HG03135 (cell line): ENCODE measurements around the gene PDCL2.

ENCODE experiments used
- ATAC-seq: cut with Tn5 transposase; IDR thresholded peaks from one replicate; pipeline ENCODE4 v1.9.1; 2021; ENCODE audit warnings: mild to moderate bottlenecking, moderate library complexity; ENCODE audit not compliant: unreplicated experiment

Gene PDCL2

GRCh38 chr4:55540271-55540670 lies 51.8 kb downstream of the PDCL2 start:
- no peak for ATAC-seq

GRCh38 chr4:55539658-55540057 lies 52.4 kb downstream of the PDCL2 start:
- ATAC-seq: no peak

GRCh38 chr4:55538531-55538930 lies 53.5 kb downstream of the PDCL2 start:
- no peak for ATAC-seq

- no peak for ATAC-seq
These were observed 57.7 kb downstream of the PDCL2 start for GRCh38 chr4:55534306-55534705.

- no peak for ATAC-seq
These were observed 61.4 kb downstream of the PDCL2 start for GRCh38 chr4:55530691-55531090.

GRCh38 chr4:55530167-55530566 lies 61.9 kb downstream of the PDCL2 start:
- no peak for ATAC-seq

GRCh38 chr4:55528491-55528890 lies 63.6 kb downstream of the PDCL2 start:
- ATAC-seq: no peak

GRCh38 chr4:55524844-55525571 lies 67.0 kb downstream of the PDCL2 start:
- no peak for ATAC-seq

GRCh38 chr4:55518442-55518841 lies 73.6 kb downstream of the PDCL2 start:
- no peak for ATAC-seq

GRCh38 chr4:55517526-55518229 lies 74.4 kb downstream of the PDCL2 start:
- ATAC-seq: no peak

GRCh38 chr4:55512922-55513571 lies 79.0 kb downstream of the PDCL2 start:
- no peak for ATAC-seq

GRCh38 chr4:55512077-55512476 lies 80.0 kb downstream of the PDCL2 start:
- ATAC-seq: no peak

- no peak for ATAC-seq
These were observed 81.4 kb downstream of the PDCL2 start for GRCh38 chr4:55510685-55511084.

- ATAC-seq: no peak
These were observed 82.8 kb downstream of the PDCL2 start for GRCh38 chr4:55509266-55509665.

- ATAC-seq: no peak
These were observed 84.4 kb downstream of the PDCL2 start for GRCh38 chr4:55507612-55508011.
